Neural cell (in vitro differentiated cells): ENCODE results near the gene TP53I13. TPM values are rescaled to one million over a fixed set of nuclear protein-coding genes. Genes with fewer than 3 reads are reported as not detected.

Source experiments
- H2AFZ ChIP-seq: fragments of 200-600, 300-800 bp; sonication (generic), shearing (Covaris generic); 2 replicates; pipeline ENCODE4 v1.6.0; 2014; ENCODE audit warnings: low read depth, mild to moderate bottlenecking, antibody characterized with exemption, low read length, moderate library complexity
- H3F3A ChIP-seq: fragments of 200-600 bp; shearing (Covaris generic); 2 replicates; pipeline ENCODE4 v1.6.1; 2016; ENCODE audit warnings: mild to moderate bottlenecking, moderate library complexity, mixed read lengths, antibody characterized with exemption, low read length; ENCODE audit not compliant: insufficient read depth, poor library complexity, severe bottlenecking
- H3K27ac ChIP-seq: fragments of 200-600, 300-800 bp; sonication (generic), shearing (Covaris generic); 2 replicates; pipeline ENCODE4 v1.5.1; 2014; ENCODE audit warnings: mild to moderate bottlenecking, low read length, moderate library complexity
- H3K27me3 ChIP-seq: fragments of 300-800, 200-600 bp; sonication (generic), shearing (Covaris generic); 2 replicates; pipeline ENCODE4 v1.6.0; 2014; ENCODE audit warnings: mild to moderate bottlenecking, low read depth, low read length, moderate library complexity; ENCODE audit not compliant: insufficient read depth
- H3K36me3 ChIP-seq: fragments of 300-800, 200-600 bp; sonication (generic), shearing (Covaris generic); 2 replicates; pipeline ENCODE4 v1.5.1; 2014; ENCODE audit warnings: mild to moderate bottlenecking, antibody characterized with exemption, low read length, moderate library complexity; ENCODE audit not compliant: insufficient read depth
- H3K4me2 ChIP-seq: fragments of 300-800, 200-600 bp; sonication (generic), shearing (Covaris generic); 2 replicates; pipeline ENCODE4 v1.6.0; 2014; ENCODE audit warnings: mild to moderate bottlenecking, low read length
- H3K4me3 ChIP-seq: fragments of 300-800, 200-600 bp; sonication (generic), shearing (Covaris generic); 2 replicates; pipeline ENCODE4 v1.5.1; 2014; ENCODE audit warnings: mild to moderate bottlenecking, low read length, moderate library complexity
- H3K79me2 ChIP-seq: fragments of 200-600 bp; shearing (Covaris generic); replicated peaks from 2 replicates; pipeline ENCODE4 v1.6.0; 2014; ENCODE audit warnings: mild to moderate bottlenecking, low read length, moderate library complexity; ENCODE audit not compliant: insufficient read depth
- H3K9ac ChIP-seq: fragments of 300-800, 200-600 bp; sonication (generic), shearing (Covaris generic); 2 replicates; pipeline ENCODE4 v1.6.1; 2016; ENCODE audit warnings: mild to moderate bottlenecking, low read length, mixed read lengths
- H3K9me2 ChIP-seq: fragments of 200-600 bp; shearing (Covaris generic); 2 replicates; pipeline ENCODE4 v1.6.1; 2016; ENCODE audit warnings: mild to moderate bottlenecking, low read length, mixed read lengths; ENCODE audit not compliant: insufficient read depth
- H3K9me3 ChIP-seq: fragments of 200-600, 300-800 bp; sonication (generic), shearing (Covaris generic); 2 replicates; pipeline ENCODE4 v1.6.1; 2016; ENCODE audit warnings: mild to moderate bottlenecking, mixed run types, low read length, moderate library complexity, mixed read lengths
- H4K20me1 ChIP-seq: fragments of 200-600 bp; shearing (Covaris generic); 2 replicates; pipeline ENCODE4 v1.6.1; 2016; ENCODE audit warnings: mild to moderate bottlenecking, mixed run types; ENCODE audit not compliant: insufficient read depth
- EP300 ChIP-seq: fragments of 450-650 bp; conservative IDR thresholded peaks from 2 replicates; pipeline ENCODE4 v1.6.1; 2014; ENCODE audit warnings: antibody characterized with exemption, mild to moderate bottlenecking, moderate library complexity; ENCODE audit not compliant: poor library complexity, severe bottlenecking
- EZH2 ChIP-seq: fragments of 200-600, 300-800 bp; shearing (Covaris generic), sonication (generic); IDR thresholded peaks from 2 replicates; pipeline ENCODE4 v1.6.1; 2014; ENCODE audit warnings: antibody characterized with exemption, low read length, borderline replicate concordance, mild to moderate bottlenecking; ENCODE audit not compliant: insufficient read depth, poor library complexity, severe bottlenecking
- MXI1 ChIP-seq: fragments of 450-650 bp; conservative IDR thresholded peaks from 2 replicates; pipeline ENCODE4 v1.6.1; 2014; ENCODE audit warnings: antibody characterized with exemption, mild to moderate bottlenecking; ENCODE audit not compliant: poor library complexity, severe bottlenecking
- POLR2AphosphoS5 ChIP-seq: IDR thresholded peaks from 2 replicates; pipeline ENCODE4 v1.6.1; 2012
- RAD21 ChIP-seq: fragments of 450-650 bp; conservative IDR thresholded peaks from 2 replicates; pipeline ENCODE4 v1.6.1; 2014; ENCODE audit warnings: antibody characterized with exemption, mild to moderate bottlenecking, moderate library complexity
- SMC3 ChIP-seq: fragments of 450-650 bp; conservative IDR thresholded peaks from 2 replicates; pipeline ENCODE4 v1.6.1; 2014; ENCODE audit warnings: antibody characterized with exemption, mild to moderate bottlenecking, moderate library complexity; ENCODE audit not compliant: poor library complexity
- TAF1 ChIP-seq: IDR thresholded peaks from 2 replicates; pipeline ENCODE4 v1.6.1; 2012; ENCODE audit warnings: low read depth
- polyA plus RNA-seq: library from polyadenylated mRNA; depleted of rRNA; stranded (reverse); fragments of >200 nt; gene quantifications from 2 replicates; pipeline ENCODE4 v1.2.3, GENCODE V29; 2014
- TF ChIP-seq, protein P1 (sequence below): IDR thresholded peaks from 2 replicates; pipeline ENCODE4 v1.6.1; 2012; ENCODE audit warnings: borderline replicate concordance
- TF ChIP-seq, protein P2 (sequence below): fragments of 450-650 bp; IDR thresholded peaks from 2 replicates; pipeline ENCODE4 v1.5.1; 2014; ENCODE audit warnings: antibody characterized with exemption, mild to moderate bottlenecking, moderate library complexity; ENCODE audit not compliant: poor library complexity, severe bottlenecking

The TP53I13 gene
- polyA plus RNA-seq, 1 donor from 2014 or later, result 18.4 TPM

DNA sequence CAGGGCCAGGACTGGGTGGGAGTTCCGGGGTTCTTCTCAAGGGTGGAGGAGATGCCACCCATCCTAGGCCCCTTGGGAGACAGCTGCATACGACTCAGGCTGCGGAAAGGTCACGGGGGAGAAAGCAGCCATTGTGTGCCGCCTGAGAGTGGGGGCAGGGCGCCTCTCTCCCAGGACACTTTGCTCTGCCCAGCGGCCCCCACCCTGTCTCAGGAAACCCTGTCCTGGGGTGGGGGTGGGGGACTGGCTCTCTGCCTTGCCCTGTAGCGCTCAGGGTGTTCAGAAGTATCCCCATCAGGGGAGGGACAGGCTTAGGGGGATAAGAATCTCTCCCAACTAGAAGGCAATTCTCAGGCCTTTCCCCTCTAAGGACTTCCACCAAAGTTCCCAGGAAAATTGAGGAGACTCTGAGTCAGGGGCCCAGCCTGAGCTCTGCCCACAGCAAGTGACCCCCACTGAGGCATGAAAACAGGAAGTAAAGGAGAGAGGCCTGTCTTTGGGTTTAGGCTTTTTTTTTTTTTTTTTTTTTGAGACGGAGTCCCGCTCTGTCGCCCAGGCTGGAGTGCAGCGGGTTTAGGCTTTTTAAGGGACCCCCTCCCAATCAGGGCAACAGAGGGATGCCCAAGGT lies 16.1 kb downstream of the TP53I13 start:
- Histone ChIP-seq H2AFZ (no peak overlapping the region), H3K36me3 (no peaks in the 10 kb centered on the region), H3K27ac (no peak overlapping the region), H3K4me3 (no peak overlapping the region), H3K4me2 (no peak overlapping the region), H3K79me2 (peaks cover 33% of the 10 kb centered on the region), H3K9me2 (no peaks in the 10 kb centered on the region), H3K9ac (no peak overlapping the region), H3K9me3 (no peaks in the 10 kb centered on the region), H3K27me3 (no peaks in the 10 kb centered on the region), H3F3A (no peaks in the 10 kb centered on the region), H4K20me1 (peaks cover 15% of the 10 kb centered on the region)
- TF ChIP-seq POLR2AphosphoS5 (no peak), EP300 (no peak), RAD21 (no peak), MXI1 (no peak), SMC3 (no peak), TAF1 (no peak), EZH2 (no peak)
- TF ChIP-seq, protein P1, sequence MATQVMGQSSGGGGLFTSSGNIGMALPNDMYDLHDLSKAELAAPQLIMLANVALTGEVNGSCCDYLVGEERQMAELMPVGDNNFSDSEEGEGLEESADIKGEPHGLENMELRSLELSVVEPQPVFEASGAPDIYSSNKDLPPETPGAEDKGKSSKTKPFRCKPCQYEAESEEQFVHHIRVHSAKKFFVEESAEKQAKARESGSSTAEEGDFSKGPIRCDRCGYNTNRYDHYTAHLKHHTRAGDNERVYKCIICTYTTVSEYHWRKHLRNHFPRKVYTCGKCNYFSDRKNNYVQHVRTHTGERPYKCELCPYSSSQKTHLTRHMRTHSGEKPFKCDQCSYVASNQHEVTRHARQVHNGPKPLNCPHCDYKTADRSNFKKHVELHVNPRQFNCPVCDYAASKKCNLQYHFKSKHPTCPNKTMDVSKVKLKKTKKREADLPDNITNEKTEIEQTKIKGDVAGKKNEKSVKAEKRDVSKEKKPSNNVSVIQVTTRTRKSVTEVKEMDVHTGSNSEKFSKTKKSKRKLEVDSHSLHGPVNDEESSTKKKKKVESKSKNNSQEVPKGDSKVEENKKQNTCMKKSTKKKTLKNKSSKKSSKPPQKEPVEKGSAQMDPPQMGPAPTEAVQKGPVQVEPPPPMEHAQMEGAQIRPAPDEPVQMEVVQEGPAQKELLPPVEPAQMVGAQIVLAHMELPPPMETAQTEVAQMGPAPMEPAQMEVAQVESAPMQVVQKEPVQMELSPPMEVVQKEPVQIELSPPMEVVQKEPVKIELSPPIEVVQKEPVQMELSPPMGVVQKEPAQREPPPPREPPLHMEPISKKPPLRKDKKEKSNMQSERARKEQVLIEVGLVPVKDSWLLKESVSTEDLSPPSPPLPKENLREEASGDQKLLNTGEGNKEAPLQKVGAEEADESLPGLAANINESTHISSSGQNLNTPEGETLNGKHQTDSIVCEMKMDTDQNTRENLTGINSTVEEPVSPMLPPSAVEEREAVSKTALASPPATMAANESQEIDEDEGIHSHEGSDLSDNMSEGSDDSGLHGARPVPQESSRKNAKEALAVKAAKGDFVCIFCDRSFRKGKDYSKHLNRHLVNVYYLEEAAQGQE, result no peak
- TF ChIP-seq, protein P2, sequence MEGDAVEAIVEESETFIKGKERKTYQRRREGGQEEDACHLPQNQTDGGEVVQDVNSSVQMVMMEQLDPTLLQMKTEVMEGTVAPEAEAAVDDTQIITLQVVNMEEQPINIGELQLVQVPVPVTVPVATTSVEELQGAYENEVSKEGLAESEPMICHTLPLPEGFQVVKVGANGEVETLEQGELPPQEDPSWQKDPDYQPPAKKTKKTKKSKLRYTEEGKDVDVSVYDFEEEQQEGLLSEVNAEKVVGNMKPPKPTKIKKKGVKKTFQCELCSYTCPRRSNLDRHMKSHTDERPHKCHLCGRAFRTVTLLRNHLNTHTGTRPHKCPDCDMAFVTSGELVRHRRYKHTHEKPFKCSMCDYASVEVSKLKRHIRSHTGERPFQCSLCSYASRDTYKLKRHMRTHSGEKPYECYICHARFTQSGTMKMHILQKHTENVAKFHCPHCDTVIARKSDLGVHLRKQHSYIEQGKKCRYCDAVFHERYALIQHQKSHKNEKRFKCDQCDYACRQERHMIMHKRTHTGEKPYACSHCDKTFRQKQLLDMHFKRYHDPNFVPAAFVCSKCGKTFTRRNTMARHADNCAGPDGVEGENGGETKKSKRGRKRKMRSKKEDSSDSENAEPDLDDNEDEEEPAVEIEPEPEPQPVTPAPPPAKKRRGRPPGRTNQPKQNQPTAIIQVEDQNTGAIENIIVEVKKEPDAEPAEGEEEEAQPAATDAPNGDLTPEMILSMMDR, result no peak

DNA sequence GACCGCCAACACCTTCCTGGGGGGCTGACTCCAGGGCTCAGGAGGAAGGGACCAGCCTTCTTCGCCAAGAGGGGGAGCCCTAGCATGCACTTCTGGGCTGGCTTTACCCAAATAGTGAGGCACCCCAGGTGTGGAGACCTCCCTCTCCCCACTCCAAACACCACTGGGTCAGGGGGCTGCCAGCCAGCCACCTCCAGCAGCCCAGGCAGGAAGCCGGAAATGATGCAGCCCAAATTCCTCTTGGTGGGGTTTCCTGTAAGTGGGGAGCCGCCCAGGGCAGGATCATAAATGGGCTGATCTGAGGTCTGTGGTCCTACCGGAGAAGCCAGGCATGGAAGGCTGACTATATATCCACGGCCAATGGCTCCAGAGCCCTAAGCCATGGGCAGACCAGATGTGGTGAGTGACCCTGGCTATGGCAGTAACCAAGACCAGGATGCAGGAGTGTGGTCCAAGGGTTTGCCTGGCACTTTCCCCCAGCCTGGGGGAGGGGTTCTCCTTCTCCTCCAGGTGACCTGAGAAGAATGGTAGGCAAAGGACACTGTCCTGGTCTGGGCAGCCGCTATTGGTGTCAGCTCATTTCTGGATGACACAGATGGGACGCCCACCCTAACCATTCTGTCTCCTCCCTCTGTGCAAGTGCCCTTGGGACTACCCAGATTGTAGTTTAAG lies 16.7 kb downstream of the TP53I13 start:
- Histone ChIP-seq H3F3A (no peaks in the 10 kb centered on the region), H3K4me2 (no peak overlapping the region), H3K27ac (no peak overlapping the region), H3K4me3 (no peak overlapping the region), H3K79me2 (peaks cover 33% of the 10 kb centered on the region), H2AFZ (no peak overlapping the region), H3K9ac (no peak overlapping the region), H3K27me3 (no peaks in the 10 kb centered on the region), H3K9me3 (no peaks in the 10 kb centered on the region), H4K20me1 (peaks cover 15% of the 10 kb centered on the region), H3K9me2 (no peaks in the 10 kb centered on the region), H3K36me3 (no peaks in the 10 kb centered on the region)
- TF ChIP-seq, protein P1, result no peak
- TF ChIP-seq EP300 (no peak), MXI1 (no peak), POLR2AphosphoS5 (no peak), RAD21 (no peak), EZH2 (no peak), SMC3 (no peak), TAF1 (no peak)
- TF ChIP-seq, protein P2, result no peak
